ENCODE results near the gene RNF123. TPM values are rescaled to one million over a fixed set of nuclear protein-coding genes. Genes with fewer than 3 reads are reported as not detected.

RNF123 gene
- total RNA-seq, 4 donors from 2014 or later = 23.4 to 36.2 (median 31.5) TPM

DNA sequence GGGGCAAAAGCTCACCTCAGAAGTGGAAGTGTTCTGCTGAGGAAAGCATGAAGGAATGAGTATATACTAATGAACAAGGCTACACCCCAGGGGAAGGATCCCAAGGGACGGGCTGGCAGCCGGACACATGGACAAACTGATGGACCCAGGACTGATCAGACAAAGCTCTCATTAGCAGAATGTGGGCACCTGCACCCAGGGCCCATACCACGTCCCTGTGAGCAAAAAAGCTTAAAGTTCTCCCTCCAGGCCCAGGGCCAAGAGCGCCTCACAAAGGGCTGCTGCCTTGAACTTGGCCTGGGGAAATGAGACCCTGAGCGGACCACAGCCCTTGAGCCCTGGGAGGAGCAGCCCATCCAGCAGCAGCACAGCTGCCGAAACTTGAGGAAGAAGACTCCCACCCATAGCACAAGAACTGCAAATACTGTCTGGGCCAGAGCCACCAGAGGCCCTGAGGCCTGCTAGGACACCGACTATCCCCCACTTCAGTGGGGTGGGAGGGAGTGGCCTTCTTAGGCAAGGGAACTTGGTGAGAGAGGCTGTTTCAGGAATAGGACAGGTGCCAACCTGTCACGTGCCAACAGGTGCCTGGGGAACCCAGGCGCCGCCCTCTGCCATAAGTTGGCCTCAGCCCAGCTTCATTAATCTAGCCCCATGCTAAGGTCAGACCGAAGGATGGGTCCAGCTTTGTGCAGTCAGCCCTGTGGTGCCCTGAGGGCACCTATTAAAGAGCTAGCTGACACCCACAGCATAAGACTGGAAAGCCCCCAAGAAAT, 36.7 kb downstream of the RNF123 start:
- no peak for DNase-seq (ENCODE audit: extremely low spot score)
- intact Hi-C loops (cut with DNase I) = no loop called here
- no peak overlapping the region for H3K4me3 ChIP-seq
- peak overlapping the region in 1 of 4 donors; percentile 98 for H3K27ac ChIP-seq (replicated peaks in 1 of 4)
- no peaks in the 10 kb centered on the region for H3K9me3 ChIP-seq
- H3K27me3 ChIP-seq = no peaks in the 10 kb centered on the region
- 84% methylated on average over 5 of the region's 11 CpGs for WGBS
- H3K36me3 ChIP-seq = peaks cover 13 to 77% (median 67%) of the 10 kb centered on the region in 4 donors
- peaks cover 19 to 35% (median 28%) of the 10 kb centered on the region in 4 donors for H3K4me1 ChIP-seq
- TF ChIP-seq EP300 (IDR thresholded peaks at IDR 0.05) = no peak
- no peak for TF ChIP-seq POLR2A (IDR thresholded peaks at IDR 0.05; ENCODE audit: low read depth)
- TF ChIP-seq POLR2AphosphoS5 (IDR thresholded peaks at IDR 0.05) = no peak
- TF ChIP-seq, protein P1, sequence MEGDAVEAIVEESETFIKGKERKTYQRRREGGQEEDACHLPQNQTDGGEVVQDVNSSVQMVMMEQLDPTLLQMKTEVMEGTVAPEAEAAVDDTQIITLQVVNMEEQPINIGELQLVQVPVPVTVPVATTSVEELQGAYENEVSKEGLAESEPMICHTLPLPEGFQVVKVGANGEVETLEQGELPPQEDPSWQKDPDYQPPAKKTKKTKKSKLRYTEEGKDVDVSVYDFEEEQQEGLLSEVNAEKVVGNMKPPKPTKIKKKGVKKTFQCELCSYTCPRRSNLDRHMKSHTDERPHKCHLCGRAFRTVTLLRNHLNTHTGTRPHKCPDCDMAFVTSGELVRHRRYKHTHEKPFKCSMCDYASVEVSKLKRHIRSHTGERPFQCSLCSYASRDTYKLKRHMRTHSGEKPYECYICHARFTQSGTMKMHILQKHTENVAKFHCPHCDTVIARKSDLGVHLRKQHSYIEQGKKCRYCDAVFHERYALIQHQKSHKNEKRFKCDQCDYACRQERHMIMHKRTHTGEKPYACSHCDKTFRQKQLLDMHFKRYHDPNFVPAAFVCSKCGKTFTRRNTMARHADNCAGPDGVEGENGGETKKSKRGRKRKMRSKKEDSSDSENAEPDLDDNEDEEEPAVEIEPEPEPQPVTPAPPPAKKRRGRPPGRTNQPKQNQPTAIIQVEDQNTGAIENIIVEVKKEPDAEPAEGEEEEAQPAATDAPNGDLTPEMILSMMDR (IDR thresholded peaks at IDR 0.05) = no peak

DNA sequence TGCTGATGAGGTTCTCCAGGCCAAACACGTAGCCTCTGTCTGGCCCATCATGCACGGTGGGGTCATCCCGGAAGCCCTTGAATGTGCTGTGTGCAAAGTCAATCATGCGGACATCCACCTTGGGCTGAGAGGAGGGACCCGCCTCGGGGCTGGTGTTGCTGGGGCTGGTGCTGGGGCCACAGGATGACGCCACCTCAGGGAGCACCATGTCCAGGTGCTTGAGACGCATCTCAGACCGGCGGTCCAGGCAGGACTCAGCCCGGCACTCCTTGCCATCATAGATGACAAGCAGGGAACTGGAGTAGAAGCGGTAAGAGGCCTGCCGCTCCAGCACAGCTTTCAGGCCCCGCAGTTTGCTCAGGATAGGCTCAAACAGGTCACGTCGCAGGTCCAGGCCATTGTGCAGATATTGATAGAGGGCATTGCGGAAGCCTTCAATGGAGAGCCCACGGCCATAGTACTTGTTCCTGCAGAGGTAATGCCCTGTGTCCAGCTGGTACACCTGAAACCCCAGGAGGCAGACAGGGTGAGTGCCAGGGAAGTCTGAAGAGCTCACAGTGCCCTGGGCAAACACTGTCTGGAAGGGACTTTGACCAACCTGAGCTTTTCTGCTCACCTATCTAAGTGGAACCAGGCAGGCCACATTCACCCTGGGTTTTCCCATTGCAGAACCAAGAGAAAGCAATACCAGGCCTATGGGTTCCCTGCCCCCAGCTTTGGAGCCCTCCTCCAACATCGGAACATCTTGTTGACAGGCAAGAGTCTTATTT, 38.0 kb downstream of the RNF123 start:
- H3K4me3 ChIP-seq = no peak overlapping the region
- no peaks in the 10 kb centered on the region for H3K27me3 ChIP-seq
- 93% methylated on average over 12 of the region's 19 CpGs for WGBS
- no peak for TF ChIP-seq POLR2AphosphoS5 (IDR thresholded peaks at IDR 0.05)
- no peak for TF ChIP-seq POLR2A (IDR thresholded peaks at IDR 0.05; ENCODE audit: low read depth)
- TF ChIP-seq, protein P1 (IDR thresholded peaks at IDR 0.05) = no peak
- no peak for TF ChIP-seq EP300 (IDR thresholded peaks at IDR 0.05)
- H3K36me3 ChIP-seq = peaks cover 25 to 77% (median 67%) of the 10 kb centered on the region in 4 donors
- H3K9me3 ChIP-seq = no peaks in the 10 kb centered on the region
- DNase-seq (ENCODE audit: extremely low spot score) = no peak
- H3K4me1 ChIP-seq = peaks cover 18 to 27% (median 23%) of the 10 kb centered on the region in 4 donors
- H3K27ac ChIP-seq (replicated peaks in 1 of 4) = no peak overlapping the region
- intact Hi-C loops (cut with DNase I) = no loop called here

DNA sequence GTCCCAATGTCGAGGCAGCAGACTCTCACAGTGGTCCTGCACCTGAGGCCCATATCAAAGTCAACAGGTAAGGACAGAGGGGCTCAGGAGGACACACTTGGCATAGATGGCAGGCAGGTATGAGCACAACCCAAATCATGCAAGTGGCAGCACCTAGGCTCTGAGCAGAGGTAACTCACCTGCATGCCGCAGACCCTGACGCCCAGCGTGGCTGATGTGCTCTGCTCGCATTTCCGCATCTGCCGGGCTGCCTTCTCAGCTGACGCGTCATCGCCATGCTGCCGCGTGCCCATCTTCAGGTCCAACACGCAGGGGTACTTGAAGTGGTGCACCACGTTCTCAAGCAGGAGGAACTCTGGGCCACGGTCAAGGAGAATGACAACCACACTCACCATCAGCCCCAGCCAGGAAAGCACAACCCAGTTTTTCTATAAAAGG, 38.6 kb downstream of the RNF123 start:
- 98% methylated on average over 15 of the region's 15 CpGs for WGBS
- Histone ChIP-seq H3K36me3 (peaks cover 30 to 79% (median 70%) of the 10 kb centered on the region in 4 donors), H3K4me1 (peaks cover 12 to 21% (median 17%) of the 10 kb centered on the region in 4 donors), H3K27me3 (no peaks in the 10 kb centered on the region), H3K27ac (replicated peaks in 1 of 4) (no peak overlapping the region), H3K9me3 (no peaks in the 10 kb centered on the region), H3K4me3 (no peak overlapping the region)
- no peak for DNase-seq (ENCODE audit: extremely low spot score)
- no peak for TF ChIP-seq POLR2A (IDR thresholded peaks at IDR 0.05; ENCODE audit: low read depth)
- no peak for TF ChIP-seq POLR2AphosphoS5 (IDR thresholded peaks at IDR 0.05)
- TF ChIP-seq EP300 (IDR thresholded peaks at IDR 0.05) = no peak
- TF ChIP-seq, protein P1 (IDR thresholded peaks at IDR 0.05) = no peak
- intact Hi-C loops (cut with DNase I) = no loop called here

DNA sequence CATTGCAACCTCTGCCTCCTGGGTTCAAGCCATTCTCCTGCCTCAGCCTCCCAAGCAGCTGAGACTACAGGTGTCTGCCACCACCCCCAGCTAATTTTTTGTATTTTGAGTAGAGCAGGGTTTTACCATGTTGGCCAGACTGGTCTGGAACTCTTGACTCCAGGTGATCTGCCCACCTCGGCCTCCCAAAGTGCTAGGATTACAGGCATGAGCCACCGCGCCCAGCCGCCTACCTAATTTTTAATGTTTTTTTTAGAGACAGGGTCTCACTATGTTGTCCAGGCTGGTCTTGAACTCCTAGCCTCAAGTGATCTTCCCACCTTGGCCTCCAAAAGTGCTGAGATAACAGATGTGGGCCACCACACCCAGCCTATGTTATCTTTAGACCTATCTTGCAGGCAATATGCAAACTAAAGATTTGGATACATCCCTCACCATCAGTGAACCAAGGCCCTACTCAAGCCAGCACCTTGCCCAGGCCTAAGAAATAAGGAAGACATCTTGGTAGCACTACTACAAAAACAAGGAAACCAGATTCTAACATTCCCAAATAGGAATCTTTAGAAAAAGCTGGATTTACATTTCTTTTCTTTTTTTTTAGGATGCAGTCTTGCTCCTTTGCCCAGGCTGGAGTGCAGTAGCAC, 40.7 kb downstream of the RNF123 start:
- no peaks in the 10 kb centered on the region for H3K9me3 ChIP-seq
- H3K36me3 ChIP-seq = peaks cover 40 to 99% (median 83%) of the 10 kb centered on the region in 4 donors
- DNase-seq (ENCODE audit: extremely low spot score) = no peak
- intact Hi-C loops (cut with DNase I) = no loop called here
- H3K4me3 ChIP-seq = no peak overlapping the region
- peaks cover under 1 to 5% (median 1%) of the 10 kb centered on the region in 4 donors for H3K4me1 ChIP-seq
- TF ChIP-seq POLR2AphosphoS5 (IDR thresholded peaks at IDR 0.05) (no peak), POLR2A (IDR thresholded peaks at IDR 0.05; ENCODE audit: low read depth) (no peak), EP300 (IDR thresholded peaks at IDR 0.05) (no peak)
- TF ChIP-seq, protein P1 (IDR thresholded peaks at IDR 0.05) = no peak
- 97% methylated on average over 4 of the region's 4 CpGs for WGBS
- no peaks in the 10 kb centered on the region for H3K27me3 ChIP-seq
- H3K27ac ChIP-seq (replicated peaks in 1 of 4) = no peak overlapping the region

All from esophagus muscularis mucosa (tissue), 4 donors.